ENCODE measurements around the gene PEA15.
A peak's percentile ranks its signal among the peaks of the same experiment; 100 is the strongest.

PEA15 gene

DNA sequence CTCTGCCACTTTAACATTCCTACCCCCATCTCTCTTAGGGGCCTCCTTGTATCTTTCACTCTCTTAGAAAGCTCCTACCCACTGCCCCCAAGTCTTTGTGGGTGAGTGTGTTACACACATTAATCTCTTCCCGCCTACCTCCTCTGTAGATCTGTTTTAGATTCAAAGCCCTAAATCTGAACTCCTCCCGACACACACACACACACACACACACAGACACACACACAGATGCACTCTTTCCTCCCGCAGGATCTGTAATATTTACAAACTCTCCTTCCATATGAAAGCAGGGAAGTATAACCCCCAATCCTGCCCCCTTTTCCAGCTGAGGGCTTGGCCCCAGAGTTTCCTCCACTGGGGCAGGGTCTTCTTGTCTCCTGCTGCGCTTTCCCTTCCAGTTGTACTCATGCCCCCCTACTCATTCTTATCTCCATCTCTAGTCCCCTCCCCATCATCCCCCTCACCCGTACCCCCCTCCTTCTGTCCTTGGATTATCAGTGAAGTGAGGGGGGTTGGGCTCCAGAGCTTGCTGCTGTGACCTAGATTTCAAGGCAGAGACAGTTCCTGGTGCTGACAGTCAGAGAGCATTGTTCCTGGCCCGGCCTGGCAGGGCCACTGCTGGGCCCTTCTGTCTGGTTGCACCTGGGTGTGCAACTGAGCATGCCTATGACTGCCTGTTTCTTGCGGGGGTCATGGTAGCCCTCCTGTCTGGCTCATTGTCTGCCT, 4.3 kb downstream of the PEA15 start:
- DNase-seq = no peak

DNA sequence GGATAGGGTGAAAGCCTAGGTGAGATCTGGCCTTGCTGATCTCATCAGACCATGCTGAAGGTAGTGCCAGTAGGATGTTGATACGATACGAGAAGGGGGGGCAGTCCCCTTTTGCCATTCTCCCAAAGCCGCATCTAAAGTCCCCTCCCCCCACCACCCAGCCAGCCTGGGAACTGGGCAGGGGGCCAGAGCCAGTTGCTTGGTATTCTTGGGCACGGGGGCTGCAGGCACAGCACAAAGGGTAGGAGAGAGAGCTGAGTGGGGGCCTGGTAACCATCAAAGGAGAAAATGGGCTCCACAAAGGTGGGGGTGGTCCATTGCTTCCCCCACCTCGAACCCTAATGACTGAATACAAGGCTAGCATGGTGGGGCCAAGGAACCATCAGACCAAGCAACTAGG, 5.4 kb downstream of the PEA15 start:
- no peak for DNase-seq

DNA sequence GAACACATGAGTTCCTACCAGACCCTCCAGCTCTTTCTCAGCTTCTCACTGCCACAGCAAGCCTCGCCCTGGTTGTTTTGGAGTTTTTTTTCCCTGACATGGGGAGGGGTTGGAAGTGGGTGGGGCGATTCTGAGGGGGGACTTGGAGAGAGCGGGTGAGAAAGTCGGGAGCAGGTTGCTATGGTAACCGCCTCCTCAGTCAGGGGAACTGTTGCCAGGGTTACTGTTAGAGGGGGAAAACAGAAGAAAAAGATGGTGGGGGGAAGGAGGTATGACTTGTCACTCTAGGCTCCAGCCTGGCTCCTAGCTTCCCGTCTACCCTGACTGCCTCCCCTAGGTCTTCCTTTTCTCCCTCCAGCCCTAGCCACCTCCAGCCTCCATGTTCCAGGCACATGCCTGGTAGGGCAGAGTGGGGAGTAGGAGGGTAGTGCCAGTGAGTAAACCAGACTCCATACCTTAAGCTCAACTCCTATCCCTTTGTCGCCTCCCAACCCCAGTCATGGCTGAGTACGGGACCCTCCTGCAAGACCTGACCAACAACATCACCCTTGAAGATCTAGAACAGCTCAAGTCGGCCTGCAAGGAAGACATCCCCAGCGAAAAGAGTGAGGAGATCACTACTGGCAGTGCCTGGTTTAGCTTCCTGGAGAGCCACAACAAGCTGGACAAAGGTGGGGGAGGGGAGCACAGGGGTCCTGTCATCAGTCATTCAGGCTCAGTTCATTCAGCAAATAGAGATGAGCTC, 6.0 kb downstream of the PEA15 start:
- no peak for DNase-seq

DNA sequence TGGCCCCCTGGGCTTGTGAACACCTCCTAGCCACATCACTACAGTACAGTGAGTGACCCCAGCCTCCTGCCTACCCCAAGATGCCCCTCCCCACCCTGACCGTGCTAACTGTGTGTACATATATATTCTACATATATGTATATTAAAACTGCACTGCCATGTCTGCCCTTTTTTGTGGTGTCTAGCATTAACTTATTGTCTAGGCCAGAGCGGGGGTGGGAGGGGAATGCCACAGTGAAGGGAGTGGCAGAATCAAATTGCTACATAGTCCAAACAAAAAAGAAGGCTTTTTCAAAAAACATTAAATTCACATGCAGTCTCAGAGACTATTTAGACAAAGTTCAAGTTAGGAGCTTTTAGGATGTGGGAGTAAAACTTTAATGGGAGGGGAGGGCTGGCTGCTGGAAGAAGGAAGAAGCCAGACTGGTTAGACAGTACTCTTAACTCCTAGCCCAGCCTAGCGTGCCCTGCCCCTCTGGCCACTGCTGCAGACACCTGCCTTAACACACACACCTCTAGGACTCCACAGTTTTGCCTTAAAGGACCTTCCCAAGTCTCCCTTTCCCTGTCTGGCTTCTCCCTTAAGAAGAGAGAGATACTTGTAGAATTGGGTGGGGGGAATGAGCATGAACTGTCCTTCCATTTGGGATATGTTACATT, 9.4 kb downstream of the PEA15 start:
- no peak for DNase-seq

DNA sequence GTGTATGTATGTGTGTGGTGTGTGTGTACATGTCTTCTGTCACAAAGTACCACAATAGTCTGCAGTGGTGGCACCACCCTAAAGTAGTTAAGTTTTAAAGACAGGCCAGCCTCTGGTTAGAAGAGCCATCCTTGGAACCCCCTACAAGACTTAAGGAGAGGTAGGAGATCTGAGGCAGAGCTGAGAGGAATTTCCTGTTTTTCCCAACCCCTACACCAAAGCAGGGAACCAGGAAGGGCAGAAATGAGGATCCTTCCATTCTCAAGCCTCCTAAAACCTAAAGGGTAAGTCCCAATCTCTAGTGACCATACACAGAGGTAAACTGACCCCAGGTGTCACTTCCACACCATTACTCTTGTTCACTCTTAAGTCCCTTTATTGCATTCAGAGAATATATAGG, 11.1 kb downstream of the PEA15 start:
- DNase-seq = no peak

DNA sequence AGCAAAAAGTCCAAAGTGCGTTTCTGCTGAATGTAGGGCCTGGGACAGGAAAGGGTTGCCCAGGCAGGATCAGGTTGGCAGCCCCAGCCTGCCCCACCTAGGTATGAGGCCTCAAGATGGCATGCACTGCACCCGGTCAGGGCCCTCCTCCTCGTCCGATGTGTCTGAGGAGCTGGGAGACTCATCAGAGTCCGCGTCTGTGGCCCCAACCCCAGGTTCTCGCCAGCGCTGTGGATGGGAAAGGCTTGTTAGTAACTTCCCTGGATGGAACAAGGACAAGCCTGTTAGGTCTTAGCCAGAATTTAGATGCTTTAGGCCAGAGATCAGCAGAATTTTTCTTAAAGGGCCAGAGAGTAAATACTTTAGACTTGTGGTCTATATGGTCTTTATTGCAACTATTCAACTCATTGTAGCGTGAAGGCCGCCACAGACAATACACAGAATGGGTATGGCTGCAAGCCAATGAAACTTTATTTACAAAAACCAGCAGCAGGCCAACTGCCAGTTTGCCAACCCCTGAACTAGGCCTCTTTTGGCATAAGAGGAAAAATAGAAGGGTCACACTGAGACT, 12.4 kb downstream of the PEA15 start:
- no peak for DNase-seq

DNA sequence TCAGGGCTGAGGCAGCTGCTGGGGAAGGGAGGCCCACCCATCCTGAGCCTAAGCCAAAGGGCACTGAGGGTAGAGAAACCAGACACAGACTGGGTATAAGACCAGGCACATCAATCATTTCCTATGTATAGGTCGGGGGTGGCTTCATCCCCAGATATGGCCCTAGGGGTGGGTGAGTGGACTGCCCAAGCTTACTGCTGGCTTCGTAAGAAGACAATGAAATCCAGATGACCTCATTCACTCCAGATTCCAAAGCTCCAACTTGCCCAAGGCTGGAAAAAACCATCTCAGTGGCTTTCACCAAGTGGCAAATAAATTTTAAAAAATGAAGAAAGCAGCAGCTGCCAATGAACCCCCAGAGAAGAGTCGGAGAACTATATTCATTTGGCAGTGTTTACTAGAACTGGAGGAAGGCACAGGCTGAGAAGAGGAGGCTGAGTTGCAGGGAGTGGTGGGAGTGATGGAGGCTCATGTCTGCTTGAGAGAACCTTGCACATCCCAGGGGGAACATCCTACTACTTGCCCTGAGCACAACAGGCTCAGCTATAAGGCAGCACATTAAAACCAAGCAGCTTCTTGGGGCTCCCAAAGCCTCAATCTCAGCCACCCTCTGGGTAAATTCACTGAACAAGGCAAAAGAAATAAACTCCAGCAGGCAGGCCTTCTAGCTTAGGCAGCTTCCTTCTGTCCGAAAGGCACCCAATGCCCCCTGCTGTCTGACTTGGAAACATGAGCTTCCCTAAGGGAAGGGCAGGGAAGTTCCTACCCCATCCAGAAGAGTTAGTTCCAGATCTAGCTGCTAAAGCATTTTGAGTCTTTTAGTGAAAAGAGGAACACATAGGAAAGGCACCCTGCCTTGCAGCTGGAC, 14.1 kb downstream of the PEA15 start:
- DNase-seq = peak; percentile 27

DNA sequence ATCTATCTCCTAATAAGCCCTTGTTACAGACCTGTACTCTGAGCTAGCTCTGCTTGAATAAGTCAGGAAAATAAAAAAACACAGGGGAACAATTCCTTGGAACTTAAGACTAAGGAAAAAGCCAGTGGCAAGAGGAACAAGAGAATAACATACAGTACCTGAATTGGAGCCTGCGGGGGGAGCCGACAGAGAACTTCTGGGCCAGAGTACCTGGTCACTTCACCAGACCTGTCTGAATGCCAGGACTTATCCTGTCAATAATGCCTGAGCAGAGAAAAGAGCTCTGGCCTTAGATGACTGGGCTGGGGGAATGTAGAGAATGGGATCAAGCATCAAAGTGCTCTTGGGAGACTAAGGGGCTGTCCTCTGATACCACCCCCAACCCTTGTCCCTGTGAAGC, 15.1 kb downstream of the PEA15 start:
- no peak for DNase-seq

DNA sequence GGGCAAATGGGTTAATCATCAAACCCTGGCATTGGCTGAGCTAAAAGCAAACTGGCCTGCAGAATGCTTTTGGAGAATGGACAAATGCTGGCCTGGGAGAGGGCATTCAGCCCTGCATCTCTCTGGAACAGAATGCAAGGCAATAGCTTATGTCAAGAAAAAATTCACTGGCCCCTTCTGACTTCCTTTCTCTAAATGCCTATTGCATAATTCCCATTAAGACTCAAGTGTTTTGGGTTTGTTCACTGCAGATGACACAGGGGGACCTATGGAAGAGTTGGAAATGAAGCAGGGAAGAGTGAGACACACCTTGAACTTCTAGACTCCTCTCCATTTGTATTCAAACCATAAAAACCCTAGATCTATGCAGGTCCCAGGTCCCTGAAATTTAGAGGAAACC, 15.9 kb downstream of the PEA15 start:
- no peak for DNase-seq

DNA sequence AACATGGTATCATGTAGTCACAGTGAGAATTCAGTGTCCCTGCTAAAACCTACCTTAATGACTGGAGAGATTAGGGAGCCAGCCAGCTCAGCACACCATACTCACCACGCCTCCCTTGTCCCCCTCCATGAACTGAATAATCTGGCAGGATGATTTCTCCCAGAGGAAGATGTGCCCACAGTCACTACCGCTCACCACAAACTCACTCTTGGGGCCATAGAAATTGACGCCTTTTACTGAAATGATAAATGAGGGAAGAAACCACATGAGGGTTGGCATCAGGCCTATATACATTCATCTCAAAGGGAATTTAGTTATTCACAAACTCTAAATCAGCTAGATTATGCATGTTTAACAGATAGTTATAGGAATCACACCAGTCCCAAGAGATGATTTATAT, 17.4 kb downstream of the PEA15 start:
- no peak for DNase-seq

DNA sequence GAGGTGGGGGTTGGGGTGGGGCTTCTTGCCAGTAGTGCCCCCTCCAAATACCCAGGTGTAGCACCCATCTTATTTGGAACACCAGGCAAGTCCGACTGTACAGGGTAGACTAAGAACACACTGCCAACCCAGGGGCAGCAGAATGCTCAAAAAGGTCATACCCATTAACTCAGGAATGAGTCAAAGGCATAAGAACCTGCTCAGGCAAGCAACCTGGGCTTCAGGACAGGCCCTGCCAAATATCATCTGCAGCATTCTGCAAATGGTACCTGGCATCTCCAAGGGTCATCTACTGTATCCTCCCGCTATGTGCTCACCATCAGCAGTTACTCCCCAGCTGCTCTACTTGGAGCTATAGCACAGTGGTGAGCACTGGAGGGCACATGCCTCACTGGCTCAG, 19.4 kb downstream of the PEA15 start:
- DNase-seq = no peak

DNA sequence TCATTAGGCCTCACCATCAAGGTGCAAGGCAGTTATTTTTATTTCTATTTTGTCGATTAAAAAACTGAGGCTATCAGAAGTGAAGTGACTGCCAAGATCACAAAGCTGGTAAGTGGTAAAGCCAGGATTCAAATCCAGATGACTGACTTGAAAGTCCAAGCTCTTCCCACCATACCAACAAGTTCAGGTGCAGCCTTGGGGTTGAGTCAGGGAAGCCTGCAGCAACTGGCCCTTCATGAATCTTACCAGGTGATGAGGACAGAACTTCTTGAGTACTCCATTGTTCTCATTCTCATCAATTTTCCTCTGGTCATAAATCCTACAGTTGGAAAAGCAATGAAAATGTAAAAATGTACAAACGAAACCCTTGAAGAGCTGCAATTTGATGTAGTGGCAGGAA, 20.2 kb downstream of the PEA15 start:
- no peak for DNase-seq

DNA sequence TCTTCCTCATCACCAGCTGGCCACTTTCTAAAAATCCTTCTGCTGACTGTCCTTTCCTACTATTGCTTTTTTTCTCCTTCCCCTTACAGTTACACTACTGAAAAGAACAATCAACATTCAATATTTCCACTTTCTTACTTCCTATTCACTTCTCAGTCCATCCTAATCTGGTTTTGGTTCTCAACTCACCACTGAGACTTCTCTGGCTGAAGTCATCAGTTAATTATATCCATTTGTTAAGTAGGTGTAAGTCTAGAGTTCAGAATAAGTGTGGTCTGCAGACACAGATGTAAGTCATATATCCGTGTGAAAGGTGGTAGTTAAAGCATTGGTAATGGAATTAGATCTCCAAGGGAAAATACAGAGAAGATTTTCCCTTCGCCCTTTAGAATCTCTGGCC, 21.4 kb downstream of the PEA15 start:
- DNase-seq = no peak

DNA sequence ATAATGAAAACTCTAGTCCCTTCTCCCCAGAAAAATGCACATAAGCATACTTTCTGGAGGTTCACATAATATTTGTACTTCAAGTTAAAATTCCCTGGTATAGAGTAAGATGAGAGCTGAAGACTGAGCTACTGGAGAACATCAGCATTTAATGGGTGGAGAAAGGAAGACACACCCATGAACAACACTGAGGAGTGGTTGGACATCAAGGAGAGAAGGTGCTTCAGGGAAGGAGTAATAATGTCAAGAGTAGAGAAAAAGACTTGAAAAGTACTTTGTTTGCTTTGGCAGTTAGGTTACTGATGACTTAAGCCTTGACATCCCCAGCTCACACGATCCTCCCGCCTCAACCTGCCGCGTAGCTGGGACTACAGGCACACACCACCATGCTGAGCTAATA, 21.9 kb downstream of the PEA15 start:
- DNase-seq = no peak

DNA sequence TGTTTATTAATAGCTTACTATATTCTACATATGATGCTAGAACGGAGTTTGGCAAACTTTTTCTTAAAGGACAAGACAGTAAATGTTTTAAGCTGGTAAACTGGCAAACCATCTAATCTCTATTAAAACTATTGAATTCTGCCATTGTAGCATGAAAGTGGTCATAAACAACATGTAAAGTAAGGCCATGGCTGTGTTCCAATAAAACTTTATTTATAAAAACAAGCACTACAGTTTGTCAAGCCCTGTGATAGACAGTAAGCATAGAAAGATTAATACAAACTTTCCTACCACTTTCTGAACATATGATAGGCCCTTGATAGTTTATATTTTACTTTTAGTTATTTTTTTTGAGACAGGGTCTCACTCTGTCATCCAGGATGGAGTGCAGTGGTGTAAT, 22.4 kb downstream of the PEA15 start:
- DNase-seq = no peak

DNA sequence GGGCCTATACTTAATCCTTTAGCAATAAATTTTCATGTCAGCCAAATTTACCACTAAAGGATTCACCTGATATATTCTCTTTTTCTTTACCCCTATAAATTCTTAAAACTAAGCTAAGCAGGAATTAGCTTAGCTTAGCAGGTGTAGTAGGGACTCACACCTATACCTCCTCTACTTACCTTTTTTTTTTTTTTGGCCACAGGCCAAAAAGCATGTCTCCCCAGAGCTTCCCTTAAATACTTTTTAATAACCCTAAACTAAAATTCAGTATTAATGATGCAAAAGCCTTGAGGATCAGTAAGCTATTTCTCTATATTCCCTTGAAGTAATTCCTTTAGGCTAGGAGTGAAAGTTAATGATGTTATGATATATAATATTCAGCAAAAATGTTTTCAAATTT, 23.2 kb downstream of the PEA15 start:
- no peak for DNase-seq

DNA sequence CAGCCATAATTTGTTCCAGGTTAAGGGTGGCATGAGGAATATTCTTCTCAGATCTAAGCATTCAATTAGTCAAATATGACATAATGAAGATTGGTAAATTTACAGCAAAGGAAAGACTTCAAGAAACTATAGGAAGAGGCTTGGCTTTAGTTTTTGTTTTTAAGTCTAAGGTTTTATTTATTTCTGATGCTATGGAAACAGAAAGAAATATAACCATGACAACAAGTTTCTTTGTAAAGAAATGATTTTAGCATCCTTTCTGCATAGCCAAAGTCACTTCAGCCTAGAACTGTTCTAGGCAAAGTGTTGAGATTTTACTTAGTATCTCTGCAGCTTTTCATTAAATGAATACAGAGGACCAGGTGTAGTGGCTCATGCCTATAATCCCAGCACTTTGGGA, 27.7 kb downstream of the PEA15 start:
- no peak for DNase-seq

DNA sequence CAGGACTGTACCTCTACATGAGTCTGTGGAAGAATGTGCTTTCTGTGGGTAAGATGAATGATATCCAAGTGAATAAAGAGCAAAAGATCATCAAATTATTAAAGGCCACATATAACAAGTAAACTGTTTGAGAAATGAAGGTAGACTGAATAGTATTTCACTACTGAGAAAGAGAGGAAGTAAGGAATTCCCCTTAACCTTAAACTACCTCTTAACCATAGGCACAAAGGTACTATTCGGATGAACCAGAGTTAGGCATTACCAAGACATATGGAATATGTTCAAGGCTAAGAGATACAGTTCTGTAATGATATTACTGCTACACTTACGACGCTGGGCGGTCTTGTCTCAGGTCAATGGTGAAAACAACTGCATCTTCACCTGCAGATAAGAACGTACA, 31.6 kb downstream of the PEA15 start:
- no peak for DNase-seq

DNA sequence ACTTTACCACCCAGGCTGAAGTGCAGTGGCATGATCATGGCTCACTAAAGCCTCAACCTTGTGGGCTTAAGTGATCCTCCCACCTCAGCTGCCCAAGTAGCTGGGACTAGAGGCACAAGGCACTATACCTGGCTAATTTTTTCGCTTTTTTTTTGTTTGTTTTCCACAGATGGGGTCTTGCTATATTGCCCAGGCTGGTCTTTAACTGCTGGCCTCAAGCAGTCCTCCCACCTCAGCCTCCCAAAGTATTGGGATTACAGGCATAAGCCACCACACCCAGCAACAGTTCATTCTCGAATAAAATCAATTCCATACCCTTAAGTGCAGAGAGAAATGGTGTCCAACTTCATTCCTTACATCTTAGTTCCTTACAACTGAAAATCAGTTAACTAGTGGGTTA, 32.4 kb downstream of the PEA15 start:
- no peak for DNase-seq

DNA sequence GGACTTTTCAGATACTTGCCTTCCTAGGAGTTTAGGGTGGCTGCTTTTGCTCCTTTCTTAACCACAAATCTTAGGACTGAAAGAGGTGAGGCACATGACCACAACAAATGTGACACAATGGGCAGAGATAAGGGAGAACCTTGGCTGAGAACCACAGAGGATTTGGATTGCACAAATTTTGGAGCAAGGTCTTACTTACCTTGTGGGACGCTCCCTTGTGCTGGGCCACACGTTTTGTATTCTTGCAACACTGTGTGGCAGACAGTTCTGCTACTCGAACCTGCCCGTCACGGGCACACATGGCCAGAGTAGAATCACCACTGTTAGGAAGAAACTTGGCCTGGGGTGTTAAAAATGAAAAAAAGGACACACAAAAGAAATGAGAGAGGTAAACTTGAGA, 33.2 kb downstream of the PEA15 start:
- DNase-seq = peak; percentile 38

DNA sequence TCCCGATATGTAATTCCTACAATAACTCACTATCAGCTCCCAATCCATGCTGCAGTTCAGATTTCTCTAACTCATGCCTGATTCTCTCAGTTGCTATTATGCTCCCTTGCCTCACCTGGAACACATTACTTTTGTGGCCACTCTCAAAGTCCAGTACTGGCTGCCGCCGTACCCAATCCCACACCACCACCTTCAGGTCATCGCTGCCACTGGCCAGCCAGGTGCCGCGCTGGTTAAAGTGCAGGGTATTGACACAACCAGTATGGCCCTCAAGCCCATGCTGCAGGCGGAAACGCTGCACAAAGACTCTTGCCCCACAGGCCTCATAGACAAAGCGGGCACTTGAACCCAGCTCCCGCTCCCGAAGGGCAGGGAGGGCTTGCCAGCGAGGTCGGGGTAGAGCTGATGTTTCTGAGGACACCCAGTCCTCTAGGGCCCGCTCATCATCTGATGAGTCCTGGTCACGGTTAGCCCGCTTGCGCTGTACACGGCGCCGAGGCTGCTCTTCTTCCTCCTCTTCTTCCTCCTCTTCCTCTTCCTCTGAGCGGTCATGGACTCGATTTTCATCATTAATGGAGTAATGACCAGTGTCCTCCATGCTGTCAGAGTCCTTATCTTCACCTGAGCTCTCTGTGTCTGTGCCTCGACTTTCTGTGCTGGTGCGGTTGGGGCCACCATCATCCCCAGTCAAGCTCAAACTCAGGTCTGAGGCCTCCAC, 34.6 kb downstream of the PEA15 start:
- no peak for DNase-seq

DNA sequence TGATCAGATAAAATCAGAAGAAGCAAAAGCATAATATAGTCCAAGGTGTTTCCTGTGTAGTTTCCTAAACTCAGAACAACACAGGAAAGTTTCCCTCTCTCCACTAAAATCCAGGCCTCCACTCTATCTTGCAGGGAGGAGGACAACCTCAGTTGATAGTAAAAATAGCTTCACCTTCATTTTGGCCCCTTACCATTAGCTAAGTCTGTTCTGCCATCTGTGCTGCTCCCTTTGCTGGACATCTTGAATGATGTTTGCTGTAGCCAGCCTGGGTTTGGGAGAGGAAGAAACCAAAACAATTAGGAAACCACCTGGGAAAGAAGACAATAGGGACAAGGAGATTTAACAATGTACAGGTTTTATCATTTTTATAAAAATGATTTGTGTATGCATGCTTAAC, 38.6 kb downstream of the PEA15 start:
- DNase-seq = no peak

Measured in OCI-M1 (cell line).